Ovary (tissue), 3 donors: ENCODE data around the gene GPS1.

Experiments
- EP300 ChIP-seq: sonication (generic); formaldehyde crosslinking; IDR thresholded peaks from one replicate; pipeline ENCODE4 v1.6.1; 2017; ENCODE audit warnings: antibody characterized with exemption
- POLR2A ChIP-seq: fragments of 450-650 bp; IDR thresholded peaks from one replicate; pipeline ENCODE4 v1.6.1; 2017; ENCODE audit warnings: antibody characterized with exemption, mild to moderate bottlenecking, moderate library complexity
- TF ChIP-seq, protein P1 (sequence below), 3 donors: fragments of 450-650 bp in 2 of 3; fragments of 200-600 bp in 1 of 3; IDR thresholded peaks; one replicate each; pipeline versions ENCODE4 v1.5.1 to v1.8.0; 2016 to 2022; ENCODE audit warnings: antibody characterized with exemption in 3 of 3, mild to moderate bottlenecking in 1 of 3
- donor health status: DM: no; HTN: no; CAD: no.

DNA sequence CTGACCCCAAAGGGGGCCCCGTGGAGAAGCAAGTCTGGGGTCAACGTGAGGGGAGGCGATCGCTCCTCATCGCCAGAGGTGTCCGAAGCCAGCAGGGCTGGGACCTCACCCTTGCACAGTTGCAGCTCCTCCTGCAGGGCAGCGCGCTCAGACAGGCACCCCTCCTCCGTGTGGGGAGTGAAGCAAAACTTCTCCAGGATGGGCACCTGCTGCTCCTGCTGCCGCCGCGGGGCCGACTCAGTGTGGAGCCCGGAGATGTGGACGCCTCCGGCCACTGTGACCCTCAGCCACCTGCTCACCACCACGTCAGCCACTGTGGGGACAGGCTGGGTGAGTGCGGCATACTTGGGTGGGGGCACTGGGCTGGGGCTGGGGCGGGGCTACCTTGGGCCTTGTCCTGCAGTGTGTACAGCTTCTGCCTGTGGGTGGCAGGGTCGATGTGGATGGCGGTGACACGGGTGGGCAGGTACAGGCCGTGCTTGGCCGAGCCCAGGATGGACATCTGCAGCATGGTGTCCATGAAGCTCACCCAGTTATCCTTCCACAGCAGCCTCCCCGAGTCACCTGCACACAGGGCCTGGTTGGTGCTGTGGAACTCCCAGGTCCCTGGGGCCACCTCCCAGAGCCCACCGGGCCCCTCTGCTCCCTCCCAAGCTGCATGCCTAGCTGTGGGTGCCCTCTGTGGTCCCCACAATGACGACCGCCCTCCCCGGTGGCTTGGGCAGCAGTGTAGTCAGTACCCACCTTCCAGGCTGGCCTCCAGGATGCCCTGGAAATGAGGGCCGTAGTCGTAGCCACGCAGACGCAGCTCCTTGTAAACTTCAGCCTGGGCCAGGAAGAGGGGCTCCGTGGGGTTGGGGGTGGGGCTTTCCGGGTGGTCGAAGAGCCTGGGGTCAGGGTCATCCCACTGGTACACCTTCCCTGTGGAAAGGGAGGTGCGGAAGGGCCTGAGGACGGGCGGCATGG is 35.5 kb downstream of the GPS1 start:
- no peak for TF ChIP-seq EP300
- TF ChIP-seq, protein P1, sequence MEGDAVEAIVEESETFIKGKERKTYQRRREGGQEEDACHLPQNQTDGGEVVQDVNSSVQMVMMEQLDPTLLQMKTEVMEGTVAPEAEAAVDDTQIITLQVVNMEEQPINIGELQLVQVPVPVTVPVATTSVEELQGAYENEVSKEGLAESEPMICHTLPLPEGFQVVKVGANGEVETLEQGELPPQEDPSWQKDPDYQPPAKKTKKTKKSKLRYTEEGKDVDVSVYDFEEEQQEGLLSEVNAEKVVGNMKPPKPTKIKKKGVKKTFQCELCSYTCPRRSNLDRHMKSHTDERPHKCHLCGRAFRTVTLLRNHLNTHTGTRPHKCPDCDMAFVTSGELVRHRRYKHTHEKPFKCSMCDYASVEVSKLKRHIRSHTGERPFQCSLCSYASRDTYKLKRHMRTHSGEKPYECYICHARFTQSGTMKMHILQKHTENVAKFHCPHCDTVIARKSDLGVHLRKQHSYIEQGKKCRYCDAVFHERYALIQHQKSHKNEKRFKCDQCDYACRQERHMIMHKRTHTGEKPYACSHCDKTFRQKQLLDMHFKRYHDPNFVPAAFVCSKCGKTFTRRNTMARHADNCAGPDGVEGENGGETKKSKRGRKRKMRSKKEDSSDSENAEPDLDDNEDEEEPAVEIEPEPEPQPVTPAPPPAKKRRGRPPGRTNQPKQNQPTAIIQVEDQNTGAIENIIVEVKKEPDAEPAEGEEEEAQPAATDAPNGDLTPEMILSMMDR (IDR thresholded peaks at IDR 0.05) = no peak
- TF ChIP-seq POLR2A = no peak
